ENCODE measurements around the gene SLIT1.

The SLIT1 gene

GRCh38 chr10:97042081-97042480 lies 143.7 kb downstream of the SLIT1 start:
- no peak for DNase-seq (ENCODE audit: low spot score)
- TF ChIP-seq, protein P1, sequence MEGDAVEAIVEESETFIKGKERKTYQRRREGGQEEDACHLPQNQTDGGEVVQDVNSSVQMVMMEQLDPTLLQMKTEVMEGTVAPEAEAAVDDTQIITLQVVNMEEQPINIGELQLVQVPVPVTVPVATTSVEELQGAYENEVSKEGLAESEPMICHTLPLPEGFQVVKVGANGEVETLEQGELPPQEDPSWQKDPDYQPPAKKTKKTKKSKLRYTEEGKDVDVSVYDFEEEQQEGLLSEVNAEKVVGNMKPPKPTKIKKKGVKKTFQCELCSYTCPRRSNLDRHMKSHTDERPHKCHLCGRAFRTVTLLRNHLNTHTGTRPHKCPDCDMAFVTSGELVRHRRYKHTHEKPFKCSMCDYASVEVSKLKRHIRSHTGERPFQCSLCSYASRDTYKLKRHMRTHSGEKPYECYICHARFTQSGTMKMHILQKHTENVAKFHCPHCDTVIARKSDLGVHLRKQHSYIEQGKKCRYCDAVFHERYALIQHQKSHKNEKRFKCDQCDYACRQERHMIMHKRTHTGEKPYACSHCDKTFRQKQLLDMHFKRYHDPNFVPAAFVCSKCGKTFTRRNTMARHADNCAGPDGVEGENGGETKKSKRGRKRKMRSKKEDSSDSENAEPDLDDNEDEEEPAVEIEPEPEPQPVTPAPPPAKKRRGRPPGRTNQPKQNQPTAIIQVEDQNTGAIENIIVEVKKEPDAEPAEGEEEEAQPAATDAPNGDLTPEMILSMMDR (IDR thresholded peaks at IDR 0.05; ENCODE audit: extremely low read depth, missing control alignments) = no peak

DNA sequence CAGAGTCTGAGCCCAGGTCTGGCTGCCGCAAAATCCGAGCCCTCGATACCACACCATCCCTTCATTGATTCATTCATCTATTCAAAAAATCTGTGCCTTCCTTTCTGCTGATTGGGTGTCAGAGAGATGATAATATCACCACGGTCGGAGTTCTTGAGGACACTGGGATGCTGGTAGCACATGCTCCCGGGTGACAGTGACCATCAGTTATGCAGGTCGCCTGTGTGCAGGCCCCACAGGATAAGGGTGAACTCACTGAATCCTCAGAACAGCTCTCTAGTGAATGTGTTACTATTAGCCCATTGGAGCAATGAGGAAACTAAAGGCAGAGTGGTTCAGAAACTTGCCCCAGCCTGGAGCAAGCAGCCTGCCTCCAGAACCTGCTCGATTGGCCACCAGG lies 145.1 kb downstream of the SLIT1 start:
- TF ChIP-seq, protein P1 (IDR thresholded peaks at IDR 0.05; ENCODE audit: extremely low read depth, missing control alignments) = no peak
- no peak for DNase-seq (ENCODE audit: low spot score)

GRCh38 chr10:97040248-97040584 lies 145.5 kb downstream of the SLIT1 start:
- TF ChIP-seq, protein P1 (IDR thresholded peaks at IDR 0.05; ENCODE audit: extremely low read depth, missing control alignments) = no peak
- DNase-seq (ENCODE audit: low spot score) = no peak

GRCh38 chr10:97039538-97040247 lies 146.1 kb downstream of the SLIT1 start:
- TF ChIP-seq, protein P1 (IDR thresholded peaks at IDR 0.05; ENCODE audit: extremely low read depth, missing control alignments) = no peak

DNA sequence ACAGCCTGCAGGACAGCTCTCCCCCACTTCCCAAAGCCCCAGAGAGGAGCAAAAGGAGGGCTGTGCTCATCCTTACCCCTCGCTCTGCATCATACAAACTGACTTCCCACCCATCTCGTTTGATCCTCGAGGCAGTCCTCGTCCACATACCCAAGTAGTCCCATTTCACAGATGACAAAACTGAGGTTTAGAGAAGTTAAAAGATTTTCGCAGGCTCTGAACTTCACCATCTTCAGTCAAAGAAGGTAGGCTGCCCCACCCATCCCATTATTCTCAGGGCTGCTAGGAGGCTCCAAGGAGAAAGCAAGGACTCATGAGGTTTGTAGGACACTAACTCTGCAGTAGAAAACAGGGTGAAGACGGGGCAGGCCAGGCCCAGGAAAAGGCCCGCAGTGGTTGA lies 147.1 kb downstream of the SLIT1 start:
- no peak for DNase-seq (ENCODE audit: low spot score)
- TF ChIP-seq, protein P1 (IDR thresholded peaks at IDR 0.05; ENCODE audit: extremely low read depth, missing control alignments) = no peak

More at GRCh38 chr10:97039538-97040247, 146.1 kb downstream of the SLIT1 start:
- DNase-seq (ENCODE audit: low spot score) = no peak

GRCh38 chr10:97037365-97038361 lies 148.1 kb downstream of the SLIT1 start:
- TF ChIP-seq, protein P1 (IDR thresholded peaks at IDR 0.05; ENCODE audit: extremely low read depth, missing control alignments) = peak; percentile 87
- DNase-seq (ENCODE audit: low spot score) = peak; percentile 82
